HepG2 (cell line): Measurements from ENCODE around the gene CLEC2A. TPM values are rescaled to one million over a fixed set of nuclear protein-coding genes. Genes with fewer than 3 reads are reported as not detected.

Source experiments
- ATAC-seq: fragments of 200-7000 bp; cut with Tn5 transposase; 3 replicates; pipeline ENCODE4 v1.9.1; 2020; ENCODE audit warnings: mild to moderate bottlenecking, moderate library complexity
- BruUV-seq: library from RNA; stranded (reverse); fragments of 400-500 nt; replicated peaks from 2 replicates; lab custom pipeline; 2021; lab: Mats Ljungman, UMichigan
- CTCF ChIA-PET: fragments of 300-600 bp; formaldehyde crosslinking; extraction: SDS; loops from one replicate; lab custom pipeline; 2021; ENCODE audit warnings: low total read pairs, inconsistent platforms, low intra/inter-chr PET ratio; lab: Yijun Ruan, JAX
- POLR2A ChIA-PET: fragments of 350-600 bp; sonication (Branson Sonifier 250); formaldehyde crosslinking; loops from one replicate; lab custom pipeline; 2020; ENCODE audit warnings: antibody characterized with exemption, inconsistent platforms; lab: Yijun Ruan, JAX
- DNase-seq: peaks from one replicate; pipeline ENCODE4 v3.0.0-alpha.2; 2015; ENCODE audit warnings: low spot score
- FAIRE-seq: peaks from 3 replicates; lab custom pipeline; 2011; peaks lifted over from hg19 to GRCh38; lab: Jason Lieb, UNC
- H2AFZ ChIP-seq: one replicate; pipeline ENCODE4 v1.6.1; 2011; ENCODE audit warnings: low read length, inconsistent platforms
- H3K27ac ChIP-seq: fragments of 300-600 bp; 3 replicates; pipeline ENCODE4 v1.8.0; 2011; ENCODE audit warnings: mixed run types, mild to moderate bottlenecking, mixed read lengths, low read length, inconsistent platforms; ENCODE audit not compliant: insufficient read depth; ENCODE audit errors: extremely low read length
- H3K27me3 ChIP-seq, 2 experiments: fragments of 200-600 bp in 1 of 2; 2 replicates in 1 of 2; 3 replicates in 1 of 2; pipeline versions ENCODE4 v1.6.0 to v1.8.0; 2011; ENCODE audit warnings: low read length in 2 of 2, mild to moderate bottlenecking in 2 of 2, moderate library complexity in 2 of 2, inconsistent platforms in 1 of 2; ENCODE audit not compliant: insufficient read depth in 2 of 2, control insufficient read depth in 1 of 2
- H3K36me3 ChIP-seq, 2 experiments: fragments of 200-600 bp in 1 of 2; replicated peaks in 1 of 2; 2 replicates in 1 of 2; 3 replicates in 1 of 2; pipeline versions ENCODE4 v1.5.1 to v1.8.0; 2011; ENCODE audit warnings: low read length in 2 of 2, inconsistent platforms in 1 of 2; ENCODE audit not compliant: insufficient read depth in 2 of 2, control insufficient read depth in 1 of 2
- H3K4me1 ChIP-seq: 2 replicates; pipeline ENCODE4 v1.5.1; 2012; ENCODE audit warnings: low read length, inconsistent platforms; ENCODE audit not compliant: insufficient read depth
- H3K4me2 ChIP-seq: 2 replicates; pipeline ENCODE4 v1.6.0; 2011; ENCODE audit warnings: low read depth, low read length, inconsistent platforms
- H3K4me3 ChIP-seq, 3 experiments: fragments of 200-600 bp in 1 of 3; sonication (generic), shearing (Covaris generic) in 1 of 3; replicated peaks in 1 of 3; 2 replicates each; pipeline ENCODE4 v1.5.1; 2011 to 2016; ENCODE audit warnings: low read length in 3 of 3, inconsistent platforms in 2 of 3, low read depth in 2 of 3, mild to moderate bottlenecking in 2 of 3, control low read depth in 1 of 3, mixed read lengths in 1 of 3; ENCODE audit not compliant: insufficient read depth in 1 of 3
- H3K79me2 ChIP-seq: one replicate; pipeline ENCODE4 v1.6.1; 2011; ENCODE audit warnings: low read length, inconsistent platforms; ENCODE audit not compliant: insufficient read depth
- H3K9ac ChIP-seq: 2 replicates; pipeline ENCODE4 v1.6.0; 2011; ENCODE audit warnings: mild to moderate bottlenecking, low read depth, low read length, inconsistent platforms; ENCODE audit not compliant: insufficient read depth
- H3K9me3 ChIP-seq: 2 replicates; pipeline ENCODE4 v1.5.1; 2012; ENCODE audit warnings: mild to moderate bottlenecking, low read length
- H4K20me1 ChIP-seq: 2 replicates; pipeline ENCODE4 v1.6.0; 2011; ENCODE audit warnings: inconsistent platforms, mild to moderate bottlenecking, low read length, moderate library complexity; ENCODE audit not compliant: insufficient read depth
- GPBP1L1 ChIP-seq: sonication (generic); formaldehyde crosslinking; IDR thresholded peaks from 2 replicates; pipeline ENCODE4 v1.5.0; 2020; ENCODE audit warnings: mild to moderate bottlenecking, missing genetic modification reagents
- HOXA3 ChIP-seq: sonication (generic); formaldehyde crosslinking; IDR thresholded peaks from 2 replicates; pipeline ENCODE4 v1.5.0; 2020; ENCODE audit warnings: missing genetic modification reagents
- ONECUT2 ChIP-seq: sonication (generic); formaldehyde crosslinking; IDR thresholded peaks from 2 replicates; pipeline ENCODE4 v1.4.0; 2020; ENCODE audit warnings: missing genetic modification reagents
- POLR2AphosphoS2 ChIP-seq: IDR thresholded peaks from 2 replicates; pipeline ENCODE4 v1.6.1; 2011; ENCODE audit warnings: low read depth, low read length, improper control_type of control experiment
- POLR2AphosphoS5 ChIP-seq: IDR thresholded peaks from 2 replicates; pipeline ENCODE4 v1.6.1; 2012; ENCODE audit warnings: low read depth, low read length
- SP5 ChIP-seq: IDR thresholded peaks from 2 replicates; pipeline ENCODE4 v1.6.1; 2016; ENCODE audit warnings: low read depth, borderline replicate concordance
- SRSF4 ChIP-seq: fragments of 200-400 bp; formaldehyde crosslinking; IDR thresholded peaks from one replicate; pipeline ENCODE4 v1.6.1; 2018; ENCODE audit warnings: mild to moderate bottlenecking, low read depth, low read length, moderate library complexity; ENCODE audit not compliant: poor library complexity, severe bottlenecking
- TAF1 ChIP-seq: sonication (generic); formaldehyde crosslinking; IDR thresholded peaks from 2 replicates; pipeline ENCODE4 v1.4.0; 2020; ENCODE audit warnings: missing genetic modification reagents
- ZFP1 ChIP-seq: IDR thresholded peaks from 2 replicates; pipeline ENCODE4 v1.6.1; 2016
- ZFX ChIP-seq: sonication (generic); formaldehyde crosslinking; IDR thresholded peaks from 2 replicates; pipeline ENCODE4 v1.4.0; 2020; ENCODE audit warnings: mild to moderate bottlenecking, low read depth, missing genetic modification reagents, moderate library complexity
- ZNF18 ChIP-seq: sonication (generic); formaldehyde crosslinking; IDR thresholded peaks from 2 replicates; pipeline ENCODE4 v1.8.0; 2022; ENCODE audit warnings: mild to moderate bottlenecking, missing genetic modification reagents; ENCODE audit not compliant: insufficient replicate concordance
- ZNF660 ChIP-seq: sonication (generic); formaldehyde crosslinking; IDR thresholded peaks from 2 replicates; pipeline ENCODE4 v1.5.1; 2020; ENCODE audit warnings: mild to moderate bottlenecking, low read depth, missing genetic modification reagents, borderline replicate concordance
- WGBS: methylation state at CpG from one replicate; pipeline ENCODE4 v1.1.6; 2017; ENCODE audit warnings: low lambda C conversion rate; 5-methylcytosine and 5-hydroxymethylcytosine counted together
- in situ Hi-C: cut with HindIII; loops from 2 replicates; pipeline ENCODE4 v1.10.0; 2017; ENCODE audit warnings: low pct_unique_long_range_greater_than_20kb; ENCODE audit not compliant: extremely low pct_ligation_motif_present
- intact Hi-C: fragments of 100-400 bp; cut with micrococcal nuclease; formaldehyde crosslinking; loops from one replicate; pipeline ENCODE4 v1.10.0; 2022; ENCODE audit not compliant: unreplicated experiment
- polyA plus RNA-seq, 8 experiments: library from polyadenylated mRNA; depleted of rRNA in 3 of 8; stranded (reverse) in 7 of 8; unstranded in 1 of 8; fragments of >200 nt; fragmentation: Illumina TruSeq in 4 of 8; extraction: Trizol in 4 of 8; gene quantifications; 2 replicates each; pipeline versions ENCODE4 v1.2.1 to v1.2.3, GENCODE V29; 2011 to 2016; ENCODE audit warnings: low read depth in 4 of 8, missing spikeins in 1 of 8, mixed read lengths in 1 of 8; ENCODE audit not compliant: insufficient read depth in 1 of 8
- total RNA-seq, 5 experiments: library from RNA; depleted of rRNA; stranded (reverse); fragments of >200 nt; fragmentation: Illumina TruSeq; extraction: Trizol; gene quantifications; 2 replicates each; pipeline ENCODE4 v1.2.3, GENCODE V29; 2016; ENCODE audit warnings: low read depth in 1 of 5
- TF ChIP-seq, protein P1 (sequence below): sonication (generic); formaldehyde crosslinking; conservative IDR thresholded peaks from 2 replicates; pipeline ENCODE4 v1.4.0; 2020; ENCODE audit warnings: missing genetic modification reagents
- TF ChIP-seq, protein P2 (sequence below): IDR thresholded peaks from 2 replicates; pipeline ENCODE4 v1.6.1; 2016; ENCODE audit warnings: mild to moderate bottlenecking, missing biosample characterization, missing genetic modification reagents
- TF ChIP-seq, protein P3 (sequence below): sonication (generic); formaldehyde crosslinking; IDR thresholded peaks from 2 replicates; pipeline ENCODE4 v1.8.0; 2022; ENCODE audit warnings: missing genetic modification reagents, mild to moderate bottlenecking, moderate library complexity, borderline replicate concordance

Gene CLEC2A
- total and polyA plus RNA-seq, 2 of the 13 experiments (the other 11 are each of a cell fraction or from before 2014, with no cell fraction given): not detected

GRCh38 chr12:9961901-9962300 lies 29.7 kb upstream of the CLEC2A start (continued):
- TF ChIP-seq GPBP1L1 (CRISPR knock-in tag) (no peak), ONECUT2 (no peak), HOXA3 (CRISPR knock-in tag) (no peak)
- TF ChIP-seq, all 625 proteins: peak for 0

DNA sequence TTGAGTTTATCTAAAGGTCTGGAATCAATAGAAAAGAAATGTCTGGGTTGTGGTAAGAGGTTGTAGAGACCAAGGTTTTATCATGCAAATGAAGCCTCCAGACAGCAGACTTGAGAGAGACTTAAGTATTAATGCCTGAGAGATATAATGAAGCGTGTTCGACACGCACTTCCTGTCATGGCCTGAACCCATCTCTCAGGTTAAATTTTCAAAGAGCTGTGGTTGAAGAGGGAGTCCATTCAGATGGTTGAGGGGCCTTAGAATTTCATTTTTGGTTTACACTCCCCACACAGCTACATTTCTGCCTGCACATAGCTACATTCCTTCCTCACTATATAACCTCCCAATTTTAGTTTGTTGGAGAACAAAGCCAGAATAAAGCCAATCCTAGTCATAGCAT lies 28.9 kb upstream of the CLEC2A start:
- Histone ChIP-seq H4K20me1 (no peaks in the 10 kb centered on the region), H3K4me3 (no peak overlapping the region)
- ATAC-seq: no peak
- no peak for DNase-seq
- TF ChIP-seq ZFX (CRISPR knock-in tag) (no peak), TAF1 (CRISPR knock-in tag) (no peak), SRSF4 (no peak), POLR2AphosphoS5 (no peak), SP5 (no peak), ZNF660 (no peak), ZNF18 (CRISPR knock-in tag) (no peak), ZFP1 (CRISPR knock-in tag) (no peak), POLR2AphosphoS2 (no peak)
- TF ChIP-seq, protein P1, sequence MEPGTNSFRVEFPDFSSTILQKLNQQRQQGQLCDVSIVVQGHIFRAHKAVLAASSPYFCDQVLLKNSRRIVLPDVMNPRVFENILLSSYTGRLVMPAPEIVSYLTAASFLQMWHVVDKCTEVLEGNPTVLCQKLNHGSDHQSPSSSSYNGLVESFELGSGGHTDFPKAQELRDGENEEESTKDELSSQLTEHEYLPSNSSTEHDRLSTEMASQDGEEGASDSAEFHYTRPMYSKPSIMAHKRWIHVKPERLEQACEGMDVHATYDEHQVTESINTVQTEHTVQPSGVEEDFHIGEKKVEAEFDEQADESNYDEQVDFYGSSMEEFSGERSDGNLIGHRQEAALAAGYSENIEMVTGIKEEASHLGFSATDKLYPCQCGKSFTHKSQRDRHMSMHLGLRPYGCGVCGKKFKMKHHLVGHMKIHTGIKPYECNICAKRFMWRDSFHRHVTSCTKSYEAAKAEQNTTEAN (CRISPR knock-in tag): no peak
- TF ChIP-seq, protein P2, sequence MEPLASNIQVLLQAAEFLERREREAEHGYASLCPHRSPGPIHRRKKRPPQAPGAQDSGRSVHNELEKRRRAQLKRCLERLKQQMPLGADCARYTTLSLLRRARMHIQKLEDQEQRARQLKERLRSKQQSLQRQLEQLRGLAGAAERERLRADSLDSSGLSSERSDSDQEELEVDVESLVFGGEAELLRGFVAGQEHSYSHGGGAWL (CRISPR knock-in tag): no peak
- TF ChIP-seq, protein P3, sequence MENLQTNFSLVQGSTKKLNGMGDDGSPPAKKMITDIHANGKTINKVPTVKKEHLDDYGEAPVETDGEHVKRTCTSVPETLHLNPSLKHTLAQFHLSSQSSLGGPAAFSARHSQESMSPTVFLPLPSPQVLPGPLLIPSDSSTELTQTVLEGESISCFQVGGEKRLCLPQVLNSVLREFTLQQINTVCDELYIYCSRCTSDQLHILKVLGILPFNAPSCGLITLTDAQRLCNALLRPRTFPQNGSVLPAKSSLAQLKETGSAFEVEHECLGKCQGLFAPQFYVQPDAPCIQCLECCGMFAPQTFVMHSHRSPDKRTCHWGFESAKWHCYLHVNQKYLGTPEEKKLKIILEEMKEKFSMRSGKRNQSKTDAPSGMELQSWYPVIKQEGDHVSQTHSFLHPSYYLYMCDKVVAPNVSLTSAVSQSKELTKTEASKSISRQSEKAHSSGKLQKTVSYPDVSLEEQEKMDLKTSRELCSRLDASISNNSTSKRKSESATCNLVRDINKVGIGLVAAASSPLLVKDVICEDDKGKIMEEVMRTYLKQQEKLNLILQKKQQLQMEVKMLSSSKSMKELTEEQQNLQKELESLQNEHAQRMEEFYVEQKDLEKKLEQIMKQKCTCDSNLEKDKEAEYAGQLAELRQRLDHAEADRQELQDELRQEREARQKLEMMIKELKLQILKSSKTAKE: no peak
- TF ChIP-seq, all 625 proteins: peak for 0
- POLR2A ChIA-PET: no interaction called here
- intact Hi-C loops (no loop called here), in situ Hi-C loops (no loop called here)
- Histone ChIP-seq H3K9ac (no peak overlapping the region), H3K36me3 (no peaks in the 10 kb centered on the region), H3K4me2 (no peak overlapping the region), H3K79me2 (no peaks in the 10 kb centered on the region), H3K27ac (no peak overlapping the region), H3K4me1 (no peaks in the 10 kb centered on the region), H3K27me3 (no peaks in the 10 kb centered on the region), H3K9me3 (no peaks in the 10 kb centered on the region), H2AFZ (no peak overlapping the region)
- FAIRE-seq: no peak
- CTCF ChIA-PET: no interaction called here
- 89% methylated on average over 3 of the region's 3 CpGs for WGBS
- no TSS peak for BruUV-seq
